HG02623 (cell line): ENCODE measurements around the gene PARP15.
"Not testable (repeated sequence)": the region's sequence is repeated elsewhere in the genome, so short reads cannot be mapped to it uniquely, and the experiment has no call there.

Experiments used
- ATAC-seq: cut with Tn5 transposase; IDR thresholded peaks from one replicate; pipeline ENCODE4 v1.9.1; 2021; ENCODE audit warnings: moderate library complexity; ENCODE audit not compliant: unreplicated experiment

The PARP15 gene

GRCh38 chr3:122577409-122578031 is at the start of gene PARP15:
TSS of gene PARP15 (plus strand) at chr3:122577650. CDS start at chr3:122577668, 18 bp downstream.
- ATAC-seq = no peak

- ATAC-seq = no peak
Observed at GRCh38 chr3:122530164-122530563, 47.3 kb upstream of the PARP15 start.

- no peak for ATAC-seq
Observed at GRCh38 chr3:122533480-122533879, 44.0 kb upstream of the PARP15 start.

GRCh38 chr3:122533931-122534334 is 43.5 kb upstream of the PARP15 start:
- ATAC-seq = peak; percentile 98

GRCh38 chr3:122535964-122536631 is 41.4 kb upstream of the PARP15 start:
- ATAC-seq = no peak

- ATAC-seq = no peak
Observed at GRCh38 chr3:122536632-122537001, 40.8 kb upstream of the PARP15 start.

- ATAC-seq = no peak
Observed at GRCh38 chr3:122538956-122539490, 38.4 kb upstream of the PARP15 start.

- no peak for ATAC-seq
Observed at GRCh38 chr3:122546151-122546550, 31.3 kb upstream of the PARP15 start.

GRCh38 chr3:122548076-122548475 is 29.4 kb upstream of the PARP15 start:
- no peak for ATAC-seq

- ATAC-seq = no peak
Observed at GRCh38 chr3:122548619-122549018, 28.8 kb upstream of the PARP15 start.

- no peak for ATAC-seq
Observed at GRCh38 chr3:122553171-122553570, 24.3 kb upstream of the PARP15 start.

GRCh38 chr3:122555275-122556071 is 22.0 kb upstream of the PARP15 start:
- no peak for ATAC-seq

- no peak for ATAC-seq
Observed at GRCh38 chr3:122557356-122557755, 20.1 kb upstream of the PARP15 start.

GRCh38 chr3:122558605-122559004 is 18.8 kb upstream of the PARP15 start:
- ATAC-seq = no peak

- ATAC-seq = no peak
Observed at GRCh38 chr3:122559906-122560305, 17.5 kb upstream of the PARP15 start.

GRCh38 chr3:122560680-122561079 is 16.8 kb upstream of the PARP15 start:
- peak; percentile 24 for ATAC-seq

GRCh38 chr3:122562923-122563716 is 14.3 kb upstream of the PARP15 start:
- no peak for ATAC-seq

- ATAC-seq = no peak
Observed at GRCh38 chr3:122563717-122564025, 13.8 kb upstream of the PARP15 start.

- peak; percentile 68 for ATAC-seq
Observed at GRCh38 chr3:122564155-122564912, 13.1 kb upstream of the PARP15 start, which contains the start of the genes DTX3L and PARP9. TSS of gene DTX3L (plus strand) at chr3:122564338. CDS start at chr3:122564427, 89 bp downstream. TSS of gene PARP9 (minus strand) at chr3:122564300. CDS start at chr3:122559620, 4,680 bp downstream.

- ATAC-seq = not testable (repeated sequence)
Observed at GRCh38 chr3:122568131-122568530, 9.3 kb upstream of the PARP15 start.
